C4-2B (cell line): ENCODE results near the gene LIN7A.

Experiments
- CTCF ChIP-seq: fragments of 450-650 bp; conservative IDR thresholded peaks from 2 replicates; pipeline ENCODE4 v1.5.1; 2017; ENCODE audit warnings: mild to moderate bottlenecking
- ZFX ChIP-seq: fragments of 450-650 bp; IDR thresholded peaks from 2 replicates; pipeline ENCODE4 v1.6.1; 2017

GRCh38 chr12:80939231-80939950 lies 1.7 kb upstream of the LIN7A start:
- TF ChIP-seq CTCF (no peak), ZFX (no peak)
